Stimulated activated CD8-positive, alpha-beta memory T cell treated with anti-CD3 and anti-CD28 coated beads, Interleukin-12 subunit alpha, Interleukin-12 subunit beta, amount 100 ng/mL, for 4 hours (primary cell): ENCODE results near the gene CADM2.
"Not testable (repeated sequence)": the region's sequence is repeated elsewhere in the genome, so short reads cannot be mapped to it uniquely, and the experiment has no call there.

Source experiments
- DNase-seq: peaks from one replicate; pipeline ENCODE4 v3.0.0-alpha.2; 2020; ENCODE audit warnings: low read depth

CADM2 gene

DNA sequence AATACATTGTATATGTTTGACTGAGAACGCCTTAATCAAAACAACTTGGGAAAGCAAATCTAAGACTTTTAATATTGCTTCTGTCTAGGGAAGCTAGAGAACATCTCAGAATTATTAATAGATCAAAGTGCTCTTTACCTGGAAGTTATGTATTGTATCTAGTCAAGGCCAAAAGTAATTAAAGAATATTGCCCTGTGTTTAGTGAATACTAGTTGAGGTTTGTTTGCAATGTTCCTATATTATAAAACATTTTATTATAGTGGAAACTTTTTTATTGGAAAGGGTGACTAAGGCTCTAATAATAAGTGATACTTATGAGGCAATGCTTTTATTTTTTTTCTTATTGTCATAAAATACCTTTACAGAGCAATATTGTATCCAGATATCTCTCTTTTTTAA is 118.2 kb downstream of the CADM2 start:
- no peak for DNase-seq

DNA sequence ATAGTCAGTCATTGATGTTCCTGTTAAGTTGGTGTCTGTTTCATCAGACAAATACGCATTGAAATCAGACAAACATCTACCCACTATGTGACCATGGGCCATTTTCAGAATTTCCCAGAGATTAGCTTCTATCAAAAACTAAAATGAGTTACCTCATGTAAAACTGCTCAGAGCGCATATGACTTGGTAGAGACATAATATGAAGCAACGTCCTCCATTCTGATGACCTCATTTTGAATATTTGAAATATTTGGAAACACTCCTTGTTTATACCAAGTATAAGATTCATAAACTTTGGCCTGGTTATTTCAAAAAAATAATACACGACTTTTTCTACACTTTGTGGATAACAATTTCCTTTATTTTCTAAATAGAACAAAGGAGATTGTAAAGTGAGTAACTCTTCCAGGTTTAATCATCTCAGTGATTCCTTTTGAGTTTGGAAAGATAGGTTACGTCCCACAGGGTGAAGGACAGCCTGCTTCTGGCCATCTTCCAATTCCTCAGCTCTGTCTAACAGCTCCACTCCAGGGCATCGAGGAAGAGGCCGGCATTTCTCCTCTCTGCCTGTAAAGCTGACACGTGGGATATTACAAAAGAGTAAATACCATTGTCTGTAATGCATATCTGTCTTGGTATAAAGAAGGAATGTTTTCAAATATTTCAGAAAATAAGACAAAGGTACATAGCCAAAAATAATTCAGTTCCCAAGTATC is 122.6 kb downstream of the CADM2 start:
- no peak for DNase-seq

GRCh38 chr3:85090495-85090894 is 131.7 kb downstream of the CADM2 start:
- DNase-seq, result no peak

- DNase-seq, result no peak
Measured at GRCh38 chr3:85100316-85100715, 141.5 kb downstream of the CADM2 start.

DNA sequence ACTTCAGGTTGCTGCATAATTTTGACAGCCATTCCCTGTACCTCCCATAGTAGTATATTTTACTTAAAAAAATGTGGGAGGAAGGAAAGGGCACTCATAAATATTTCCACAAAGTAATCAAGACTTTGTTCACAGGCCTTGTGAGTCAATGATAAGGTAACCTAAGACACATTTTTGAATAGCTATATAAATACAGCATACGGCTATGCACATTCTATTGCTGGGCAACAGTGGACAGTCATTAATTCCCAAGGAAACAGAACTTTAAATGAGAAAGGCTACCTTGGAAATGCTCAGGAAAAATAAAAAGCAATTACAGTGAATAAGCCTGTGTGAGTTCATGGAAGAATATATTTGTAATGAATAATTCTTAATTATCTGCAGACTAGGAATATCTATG is 144.0 kb downstream of the CADM2 start:
- DNase-seq, result no peak

GRCh38 chr3:85110393-85110792 is 151.6 kb downstream of the CADM2 start:
- no peak for DNase-seq

- DNase-seq, result no peak
Measured at GRCh38 chr3:85120879-85121278, 162.1 kb downstream of the CADM2 start.

GRCh38 chr3:85132864-85133263 is 174.1 kb downstream of the CADM2 start:
- DNase-seq, result not testable (repeated sequence)

- DNase-seq, result not testable (repeated sequence)
Measured at GRCh38 chr3:85133691-85134420, 175.1 kb downstream of the CADM2 start.

- DNase-seq, result no peak
Measured at GRCh38 chr3:85142626-85143025, 183.8 kb downstream of the CADM2 start.

- DNase-seq, result no peak
Measured at GRCh38 chr3:85148036-85148435, 189.2 kb downstream of the CADM2 start.

DNA sequence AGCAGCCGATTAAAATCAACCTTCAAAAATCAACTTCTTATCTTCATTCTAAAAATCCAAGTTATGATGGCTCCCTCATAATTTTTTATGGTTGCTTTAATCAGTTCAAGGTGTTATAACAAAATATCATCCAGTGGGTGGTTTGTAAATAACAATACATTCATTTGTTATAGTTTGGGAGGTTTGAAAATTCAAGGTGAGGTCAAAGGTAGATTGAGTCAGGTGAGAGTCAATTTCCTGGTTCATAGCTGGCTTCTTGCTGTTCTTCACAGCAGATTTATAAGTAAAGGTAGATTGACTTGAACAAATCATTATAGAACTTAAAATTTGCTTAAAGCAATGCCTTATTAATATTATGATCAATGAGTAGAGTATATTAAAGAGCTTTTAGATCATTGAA is 192.8 kb downstream of the CADM2 start:
- no peak for DNase-seq

- DNase-seq, result not testable (repeated sequence)
Measured at GRCh38 chr3:85153279-85153678, 194.5 kb downstream of the CADM2 start.

- no peak for DNase-seq
Measured at GRCh38 chr3:85159376-85159775, 200.6 kb downstream of the CADM2 start.

GRCh38 chr3:85161544-85161943 is 202.8 kb downstream of the CADM2 start:
- no peak for DNase-seq

DNA sequence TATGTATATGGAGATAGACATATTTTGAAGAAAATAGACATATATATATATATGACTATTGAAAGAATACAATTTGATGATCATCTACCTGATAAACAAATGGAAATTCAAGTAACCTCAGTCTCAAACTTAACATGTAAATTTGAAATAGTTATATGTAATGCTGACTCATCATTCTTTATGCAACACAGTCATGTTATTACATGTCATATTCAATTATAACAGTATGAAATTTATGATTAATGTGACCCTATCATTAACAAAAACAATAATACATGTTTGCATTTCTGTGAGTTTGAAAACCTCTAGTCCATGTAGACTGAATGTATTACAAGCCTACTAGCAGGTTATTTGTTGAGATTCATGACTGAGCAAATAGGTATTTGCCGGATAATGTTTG is 204.1 kb downstream of the CADM2 start:
- DNase-seq, result no peak

DNA sequence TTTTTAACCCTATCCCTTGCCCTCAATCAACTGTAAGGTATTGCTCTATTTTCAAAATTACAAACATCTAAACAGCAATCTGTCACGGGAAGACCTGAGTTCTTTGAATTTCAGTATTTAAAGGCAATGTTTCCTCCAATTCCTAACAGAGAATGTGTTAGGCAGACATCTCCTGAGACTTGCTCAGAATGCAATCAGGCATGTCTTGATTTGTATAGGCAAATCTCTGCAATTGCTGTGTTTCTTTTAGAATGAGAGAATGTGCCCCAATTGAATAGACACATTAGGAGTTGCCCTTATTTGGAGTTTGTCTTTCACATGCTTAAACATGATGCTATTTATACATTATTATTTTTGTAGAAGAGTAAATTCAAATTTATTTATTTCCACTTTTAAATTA is 205.6 kb downstream of the CADM2 start:
- DNase-seq, result no peak

GRCh38 chr3:85167576-85167975 is 208.8 kb downstream of the CADM2 start:
- no peak for DNase-seq

GRCh38 chr3:85170646-85171045 is 211.9 kb downstream of the CADM2 start:
- DNase-seq, result no peak

DNA sequence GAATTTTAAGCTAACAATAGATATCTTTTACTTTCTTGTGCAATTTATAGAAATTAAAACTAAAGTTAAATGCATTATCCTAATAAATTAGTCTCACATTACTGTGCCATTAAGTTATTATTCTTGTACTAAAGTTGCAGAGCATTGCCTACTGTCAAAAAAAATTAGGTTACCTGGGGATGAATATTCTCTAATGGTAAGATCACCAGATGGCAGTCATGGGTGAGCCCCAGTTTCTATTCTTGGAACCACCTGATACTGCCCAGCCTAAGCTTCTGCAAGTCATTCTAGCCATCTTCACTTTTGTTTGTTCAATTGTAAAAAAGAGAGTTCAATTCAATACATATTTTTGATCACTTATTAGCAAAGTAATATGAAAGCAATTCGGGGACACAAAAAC is 213.2 kb downstream of the CADM2 start:
- no peak for DNase-seq

- no peak for DNase-seq
Measured at GRCh38 chr3:85176799-85177198, 218.0 kb downstream of the CADM2 start.

GRCh38 chr3:85182975-85183752 is 224.4 kb downstream of the CADM2 start:
- DNase-seq, result no peak

DNA sequence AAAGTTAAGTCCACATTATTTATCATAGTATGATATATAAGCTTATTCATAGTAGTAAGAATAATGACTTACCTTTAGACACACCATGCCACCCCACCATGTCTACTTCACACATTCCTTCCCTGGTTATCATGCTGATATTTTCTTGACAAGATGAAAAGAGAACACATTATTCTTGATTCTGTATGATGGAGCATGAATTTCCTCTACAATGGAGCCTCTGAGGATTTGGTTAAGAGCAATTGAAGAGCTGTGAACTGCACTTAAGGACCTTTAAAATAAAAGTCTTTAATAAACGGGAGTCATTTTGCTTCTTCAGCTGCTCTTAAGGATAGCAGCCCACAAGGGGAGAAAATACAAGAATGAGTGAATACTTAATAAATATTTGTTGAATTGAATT is 226.7 kb downstream of the CADM2 start:
- no peak for DNase-seq
